K562 (cell line): Measurements from ENCODE around the gene SOX6. TPM values are rescaled to one million over a fixed set of nuclear protein-coding genes. Genes with fewer than 3 reads are reported as not detected.

Experiments used
- ATAC-seq: fragments of 200-7000 bp; cut with Tn5 transposase; 3 replicates; pipeline ENCODE4 v1.9.1; 2020; ENCODE audit warnings: moderate library complexity
- BruUV-seq: library from RNA; stranded (reverse); fragments of 400-500 nt; replicated peaks from 2 replicates; lab custom pipeline; 2021; lab: Mats Ljungman, UMichigan
- CTCF ChIA-PET: fragments of 300-600 bp; formaldehyde crosslinking; extraction: SDS; loops from one replicate; lab custom pipeline; 2021; ENCODE audit warnings: low intra/inter-chr PET ratio; lab: Yijun Ruan, JAX
- POLR2A ChIA-PET: fragments of 300-600, 350-650 bp; sonication (Branson Sonifier 250); formaldehyde crosslinking; extraction: SDS; loops from one replicate; lab custom pipeline; 2021; ENCODE audit warnings: antibody characterized with exemption, inconsistent platforms; lab: Yijun Ruan, JAX
- DNase-seq, 4 experiments: peaks; one replicate each; pipeline versions ENCODE4 v3.0.0 to v3.0.0-alpha.2; 2011 to 2018; ENCODE audit warnings: low spot score in 3 of 4, mixed read lengths in 3 of 4; ENCODE audit errors: extremely low read depth in 1 of 4
- FAIRE-seq: peaks from 2 replicates; lab custom pipeline; 2011; peaks lifted over from hg19 to GRCh38; lab: Jason Lieb, UNC
- H2AFZ ChIP-seq: 2 replicates; pipeline ENCODE4 v1.6.0; 2011; ENCODE audit warnings: low read depth, low read length, control low read depth, inconsistent platforms
- H3K27ac ChIP-seq: fragments of 200-600 bp; 3 replicates; pipeline ENCODE4 v1.8.0; 2011; ENCODE audit warnings: low read depth, mild to moderate bottlenecking, control low read depth, inconsistent platforms, low read length, moderate library complexity, mixed read lengths; ENCODE audit errors: extremely low read depth
- H3K27me3 ChIP-seq, 2 experiments: fragments of 300-600 bp in 1 of 2; 2 replicates in 1 of 2; 3 replicates in 1 of 2; pipeline versions ENCODE4 v1.6.0 to v1.8.0; 2011; ENCODE audit warnings: inconsistent platforms in 2 of 2, low read length in 2 of 2, mild to moderate bottlenecking in 1 of 2, mixed read lengths in 1 of 2, moderate library complexity in 1 of 2; ENCODE audit not compliant: control insufficient read depth in 2 of 2, insufficient read depth in 2 of 2
- H3K36me3 ChIP-seq: fragments of 300-600 bp; 3 replicates; pipeline ENCODE4 v1.8.0; 2011; ENCODE audit warnings: mild to moderate bottlenecking, low read length, inconsistent platforms; ENCODE audit not compliant: control insufficient read depth, insufficient read depth
- H3K4me1 ChIP-seq, 2 experiments: fragments of 200-600 bp in 1 of 2; replicated peaks in 1 of 2; 2 replicates in 1 of 2; 3 replicates in 1 of 2; pipeline versions ENCODE4 v1.5.1 to v1.8.0; 2011; ENCODE audit warnings: inconsistent platforms in 2 of 2, low read length in 2 of 2, mild to moderate bottlenecking in 1 of 2, mixed read lengths in 1 of 2, moderate library complexity in 1 of 2; ENCODE audit not compliant: control insufficient read depth in 2 of 2, insufficient read depth in 2 of 2
- H3K4me2 ChIP-seq: 2 replicates; pipeline ENCODE4 v1.6.1; 2011; ENCODE audit warnings: low read length, control low read depth, inconsistent platforms, mixed read lengths; ENCODE audit not compliant: insufficient read depth
- H3K4me3 ChIP-seq: fragments of 200-600 bp; sonication (generic), shearing (Covaris generic); 2 replicates; pipeline ENCODE4 v1.5.1; 2016; ENCODE audit warnings: control low read depth, inconsistent platforms
- H3K79me2 ChIP-seq: fragments of 200-600 bp; 3 replicates; pipeline ENCODE4 v1.8.0; 2011; ENCODE audit warnings: low read length, inconsistent platforms; ENCODE audit not compliant: control insufficient read depth, insufficient read depth
- H3K9ac ChIP-seq, 2 experiments: 2 replicates each; pipeline versions ENCODE4 v1.6.0 to v1.6.1; 2011; ENCODE audit warnings: low read depth in 2 of 2, low read length in 2 of 2, control low read depth in 1 of 2, inconsistent platforms in 1 of 2, mild to moderate bottlenecking in 1 of 2, mixed read lengths in 1 of 2; ENCODE audit not compliant: insufficient read depth in 1 of 2
- H3K9me1 ChIP-seq: one replicate; pipeline ENCODE4 v1.6.0; 2011; ENCODE audit warnings: inconsistent platforms, mild to moderate bottlenecking, low read length, moderate library complexity; ENCODE audit not compliant: control insufficient read depth, insufficient read depth
- H3K9me3 ChIP-seq: replicated peaks from 2 replicates; pipeline ENCODE4 v1.5.1; 2011; ENCODE audit warnings: low read depth, low read length, inconsistent platforms; ENCODE audit not compliant: control insufficient read depth, insufficient read depth
- H4K20me1 ChIP-seq: replicated peaks from 2 replicates; pipeline ENCODE4 v1.6.1; 2011; ENCODE audit warnings: low read length, inconsistent platforms, mixed read lengths; ENCODE audit not compliant: control insufficient read depth, insufficient read depth
- CTCF ChIP-seq, 3 experiments: IDR thresholded peaks in 2 of 3; conservative IDR thresholded peaks in 1 of 3; 2 replicates each; pipeline ENCODE4 v1.5.1; 2011 to 2012; ENCODE audit warnings: low read length in 3 of 3, mild to moderate bottlenecking in 3 of 3, control low read depth in 2 of 3, improper control_type of control experiment in 1 of 3, inconsistent platforms in 1 of 3, low read depth in 1 of 3, mixed read lengths in 1 of 3, moderate library complexity in 1 of 3; ENCODE audit not compliant: insufficient read depth in 2 of 3
- RAD21 ChIP-seq, 2 experiments: fragments of 250-450 bp in 1 of 2; fragments of 450-650 bp in 1 of 2; sonication (Bioruptor Pico) in 1 of 2; formaldehyde crosslinking in 1 of 2; IDR thresholded peaks in 1 of 2; conservative IDR thresholded peaks in 1 of 2; 2 replicates each; pipeline versions ENCODE4 v1.4.0 to v1.8.0; 2020 to 2022; ENCODE audit warnings: mild to moderate bottlenecking in 2 of 2, moderate library complexity in 1 of 2
- ZBTB9 ChIP-seq: fragments of 450-650 bp; formaldehyde crosslinking; IDR thresholded peaks from 2 replicates; pipeline ENCODE4 v1.4.0; 2020; ENCODE audit warnings: mild to moderate bottlenecking, moderate library complexity
- WGBS: fragments of 100-300 bp; shearing (Covaris generic); methylation state at CpG from one replicate; pipeline ENCODE4 v1.1.6; 2016; ENCODE audit warnings: low coverage, mixed read lengths; ENCODE audit not compliant: insufficient coverage; ENCODE audit errors: missing lambda C conversion rate; 5-methylcytosine and 5-hydroxymethylcytosine counted together
- in situ Hi-C: fragments of 300-500 bp; cut with MboI; formaldehyde crosslinking; loops from 4 replicates; pipeline ENCODE4 v1.15.0; 2018; ENCODE audit warnings: inconsistent platforms, mixed read lengths
- intact Hi-C: fragments of 100-400 bp; cut with micrococcal nuclease; formaldehyde crosslinking; loops from 2 replicates; pipeline ENCODE4 v1.14.2; 2022
- polyA plus RNA-seq, 8 experiments: library from polyadenylated mRNA; depleted of rRNA in 4 of 8; stranded (reverse) in 5 of 8; unstranded in 3 of 8; fragments of >200 nt; fragmentation: Nextera tagmentation in 2 of 8; fragmentation: Illumina TruSeq in 1 of 8; extraction: Ambion mirVana in 2 of 8; extraction: Trizol in 1 of 8; gene quantifications; 2 replicates each; pipeline versions ENCODE4 v1.2.1 to v1.2.3, GENCODE V29; 2011 to 2014; ENCODE audit warnings: inconsistent platforms in 1 of 8, missing spikeins in 1 of 8
- total RNA-seq, 7 experiments: library from RNA; depleted of rRNA in 6 of 7; stranded (reverse); fragments of >200 nt in 6 of 7; fragmentation: Illumina TruSeq in 2 of 7; extraction: Trizol in 2 of 7; gene quantifications; 2 replicates each; pipeline versions ENCODE4 v1.2.1 to v1.2.3, GENCODE V29; 2011 to 2021; ENCODE audit warnings: low replicate concordance in 1 of 7

Gene SOX6
- total and polyA plus RNA-seq, 9 of the 15 experiments (the other 6 are each of a cell fraction or from before 2014, with no cell fraction given) = 0.89 to 8.7 (median 5.7) TPM

- H3K27me3 ChIP-seq = no peaks in the 10 kb centered on the region
- peak in 2 of 4 experiments; percentile 20 to 22 for DNase-seq
- in situ Hi-C loops = no loop called here
- H3K36me3 ChIP-seq = no peaks in the 10 kb centered on the region
- ChIA-PET CTCF (no interaction called here), POLR2A (interaction anchor here (0.8 to 1.1 kb wide), 2 partner anchors 8 to 10 kb away, joined by 3 read pairs; no protein-coding TSS in a partner anchor)
- no peaks in the 10 kb centered on the region for H3K4me1 ChIP-seq
- no peaks in the 10 kb centered on the region for H3K9me1 ChIP-seq
- WGBS = 22% methylated on average over 4 of the region's 4 CpGs
- H3K27ac ChIP-seq = no peak overlapping the region
- FAIRE-seq = no peak
- BruUV-seq = no TSS peak
- no peak overlapping the region for H3K4me3 ChIP-seq
- no peak overlapping the region for H3K4me2 ChIP-seq
- H2AFZ ChIP-seq = peak overlapping the region; percentile 60; the same call in 1 of the 2 replicates
- H3K9ac ChIP-seq = no peak overlapping the region
- intact Hi-C loops = no loop called here
- H4K20me1 ChIP-seq = no peaks in the 10 kb centered on the region
- no peaks in the 10 kb centered on the region for H3K9me3 ChIP-seq
- peak in 1 of 2 experiments; percentile 20; a peak in 1 of 4 replicates for TF ChIP-seq RAD21 (CRISPR knock-in tag; conservative IDR thresholded peaks at IDR 0.05 in 1 of 2, IDR thresholded peaks at IDR 0.05 in 1 of 2)
- peak; percentile 2 to 38 (median 32); a peak in 1 of 6 replicates for TF ChIP-seq CTCF (IDR thresholded peaks at IDR 0.05 in 2 of 3, conservative IDR thresholded peaks at IDR 0.05 in 1 of 3; ENCODE audit: insufficient read depth in 2 of 3, low read depth in 1 of 3, low read length in 3 of 3)
- TF ChIP-seq ZBTB9 (CRISPR knock-in tag) = no peak
- peak; percentile 70; the same call in 2 of the 3 replicates for ATAC-seq
- no peaks in the 10 kb centered on the region for H3K79me2 ChIP-seq
These were observed 104.0 kb downstream of the SOX6 start for GRCh38 chr11:16252373-16252772.
